Activated B cell treated with CpG ODN at 0.5 μM for 24 hours (primary cell): Measurements from ENCODE around the gene LTB4R. TPM values are rescaled to one million over a fixed set of nuclear protein-coding genes. Genes with fewer than 3 reads are reported as not detected.

Experiments used
- ATAC-seq: fragments of 200-7000 bp; cut with Tn5 transposase; one replicate; pipeline ENCODE4 v1.10.0; 2021; ENCODE audit warnings: low read depth, mild to moderate bottlenecking, moderate library complexity
- CTCF ChIA-PET: fragments of 350-600 bp; sonication (Branson Sonifier 250); formaldehyde crosslinking; loops from one replicate; lab custom pipeline; 2021; ENCODE audit warnings: antibody characterized with exemption; lab: Charles Lee
- POLR2A ChIA-PET: fragments of 350-600 bp; sonication (Branson Sonifier 250); formaldehyde crosslinking; loops from one replicate; lab custom pipeline; 2021; ENCODE audit warnings: antibody characterized with exemption; lab: Charles Lee
- DNase-seq: peaks from one replicate; pipeline ENCODE4 v3.0.0; 2022
- H3K27ac Mint-ChIP-seq: one replicate; pipeline ENCODE4 v1.8.0; 2020; ENCODE audit warnings: mixed read lengths
- H3K27me3 Mint-ChIP-seq: one replicate; pipeline ENCODE4 v1.8.0; 2021; ENCODE audit warnings: mixed read lengths
- H3K36me3 Mint-ChIP-seq: one replicate; pipeline ENCODE4 v1.8.0; 2021; ENCODE audit warnings: low read depth, mixed read lengths
- H3K4me1 Mint-ChIP-seq: one replicate; pipeline ENCODE4 v1.8.0; 2021; ENCODE audit warnings: mixed read lengths
- H3K4me3 Mint-ChIP-seq: one replicate; pipeline ENCODE4 v1.8.0; 2020; ENCODE audit warnings: mild to moderate bottlenecking, mixed read lengths
- H3K9me3 Mint-ChIP-seq: one replicate; pipeline ENCODE4 v1.8.0; 2020; ENCODE audit warnings: mixed read lengths
- CTCF ChIP-seq: fragments of 200-600 bp; IDR thresholded peaks from one replicate; pipeline ENCODE4 v1.8.0; 2022; ENCODE audit warnings: antibody characterized with exemption, mild to moderate bottlenecking
- intact Hi-C: fragments of 100-400 bp; cut with micrococcal nuclease; formaldehyde crosslinking; loops from one replicate; pipeline ENCODE4 v1.15.1; 2024
- total RNA-seq: library from RNA; stranded (reverse); gene quantifications from 2 replicates; pipeline ENCODE4 v1.2.3, GENCODE V29; 2022

LTB4R gene
- total RNA-seq, 1 donor from 2014 or later, result 8.2 TPM

- CTCF ChIA-PET, result interaction anchor here (1.3 to 1.5 kb wide), 2 partner anchors 9 to 16 kb away, joined by 5 read pairs; partner anchors contain the start of gene CIDEB
- DNase-seq (no peak), ATAC-seq (no peak)
- POLR2A ChIA-PET, result interaction anchor here (1.2 to 1.3 kb wide), 2 partner anchors 9 to 10 kb away, joined by 3 read pairs; partner anchors contain the start of gene CIDEB
- no peaks in the 10 kb centered on the region for H3K36me3 Mint-ChIP-seq
- no peaks in the 10 kb centered on the region for H3K9me3 Mint-ChIP-seq
- peaks cover 25% of the 10 kb centered on the region for H3K4me1 Mint-ChIP-seq
- no peak for TF ChIP-seq CTCF
- peaks cover 6% of the 10 kb centered on the region for H3K27me3 Mint-ChIP-seq
- H3K27ac Mint-ChIP-seq, result no peak overlapping the region
- H3K4me3 Mint-ChIP-seq, result no peak overlapping the region
- intact Hi-C loops, result no loop called here
Observed at GRCh38 chr14:24317141-24317928, 6.0 kb downstream of the LTB4R start.

DNA sequence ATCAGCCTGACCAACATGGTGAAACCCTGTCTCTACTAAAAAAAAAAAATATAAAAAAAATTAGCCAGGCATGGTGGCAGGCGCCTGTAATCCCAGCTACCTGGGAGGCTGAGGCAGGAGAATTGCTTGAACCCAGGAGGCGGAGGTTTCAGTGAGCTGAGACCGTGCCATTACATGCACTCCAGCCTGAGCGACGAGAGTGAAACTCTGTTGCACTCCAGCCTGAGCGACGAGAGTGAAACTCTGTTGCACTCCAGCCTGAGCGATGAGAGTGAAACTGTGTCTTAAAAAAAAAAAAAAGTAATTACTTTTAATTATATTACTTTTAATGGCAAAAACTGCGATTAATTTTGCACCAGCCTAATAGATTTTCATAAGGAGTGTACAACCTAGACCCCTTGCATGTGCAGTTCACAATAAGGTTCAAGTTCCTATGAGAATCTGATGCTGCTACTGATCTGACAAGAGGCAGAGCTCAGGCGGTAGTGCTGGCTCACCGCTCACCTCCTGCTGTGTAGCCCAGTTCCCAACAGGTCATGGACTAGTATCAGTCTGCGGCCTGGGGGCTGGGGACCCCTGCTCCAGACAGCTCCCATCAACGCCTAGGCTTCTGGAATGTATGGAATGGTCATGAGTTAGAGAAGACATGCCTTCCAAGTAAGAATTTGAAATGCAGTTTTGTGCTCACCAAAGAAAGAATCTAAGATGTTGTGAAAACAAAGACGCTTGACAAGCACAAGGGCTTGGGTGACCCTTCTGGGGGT lies 10.1 kb downstream of the LTB4R start:
- no peak for TF ChIP-seq CTCF
- DNase-seq (no peak), ATAC-seq (no peak)
- no peaks in the 10 kb centered on the region for H3K36me3 Mint-ChIP-seq
- ChIA-PET POLR2A (no interaction called here), CTCF (interaction anchor here (4.2 kb wide), 1 partner anchor 13 kb away, joined by 19 read pairs; the partner anchor contains the start of gene CIDEB)
- H3K4me3 Mint-ChIP-seq, result no peak overlapping the region
- H3K4me1 Mint-ChIP-seq, result no peaks in the 10 kb centered on the region
- peaks cover 6% of the 10 kb centered on the region for H3K27me3 Mint-ChIP-seq
- intact Hi-C loops, result no loop called here
- no peak overlapping the region for H3K27ac Mint-ChIP-seq
- no peaks in the 10 kb centered on the region for H3K9me3 Mint-ChIP-seq

GRCh38 chr14:24322672-24323071 lies 11.4 kb downstream of the LTB4R start:
- ChIA-PET POLR2A (no interaction called here), CTCF (interaction anchor here (1.5 to 4.2 kb wide), 2 partner anchors 15 to 26 kb away, joined by 3 to 19 read pairs; partner anchors contain the start of gene CIDEB)
- no peaks in the 10 kb centered on the region for H3K9me3 Mint-ChIP-seq
- H3K27me3 Mint-ChIP-seq, result peaks cover 6% of the 10 kb centered on the region
- H3K4me3 Mint-ChIP-seq, result no peak overlapping the region
- no peak overlapping the region for H3K27ac Mint-ChIP-seq
- H3K4me1 Mint-ChIP-seq, result peaks cover 9% of the 10 kb centered on the region
- DNase-seq (no peak), ATAC-seq (no peak)
- H3K36me3 Mint-ChIP-seq, result no peaks in the 10 kb centered on the region
- intact Hi-C loops, result no loop called here
- no peak for TF ChIP-seq CTCF

DNA sequence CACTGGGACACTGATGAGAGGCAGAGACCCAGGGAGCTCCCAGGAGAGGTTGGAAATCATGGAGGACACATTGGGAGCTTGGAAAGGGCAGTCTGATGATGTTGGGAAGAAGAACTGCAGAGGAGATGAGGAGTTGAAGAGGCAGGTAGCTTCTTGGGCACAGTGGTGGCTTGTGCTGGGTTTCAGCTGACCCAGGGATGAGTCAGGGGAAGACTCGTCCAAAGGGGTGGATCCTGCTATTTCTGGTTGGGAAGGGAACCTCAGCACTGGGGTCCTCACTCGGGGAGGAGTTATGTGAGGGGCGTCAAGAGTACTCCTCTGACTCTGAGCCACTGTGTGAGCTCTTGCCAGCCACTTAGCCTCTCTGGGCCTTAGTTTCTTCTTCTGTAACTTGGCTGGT lies 12.0 kb downstream of the LTB4R start:
- POLR2A ChIA-PET, result interaction anchor here (0.6 kb wide), 1 partner anchor 119 kb away, joined by 5 read pairs; no protein-coding TSS in a partner anchor
- no peak for ATAC-seq
- H3K4me1 Mint-ChIP-seq, result peaks cover 11% of the 10 kb centered on the region
- H3K27ac Mint-ChIP-seq, result no peak overlapping the region
- H3K4me3 Mint-ChIP-seq, result no peak overlapping the region
- TF ChIP-seq CTCF, result no peak
- CTCF ChIA-PET, result interaction anchor here (1.5 to 4.2 kb wide), 2 partner anchors 15 to 27 kb away, joined by 3 to 19 read pairs; partner anchors contain the start of gene CIDEB
- intact Hi-C loops, result no loop called here
- H3K36me3 Mint-ChIP-seq, result no peaks in the 10 kb centered on the region
- DNase-seq, result no peak
- no peaks in the 10 kb centered on the region for H3K9me3 Mint-ChIP-seq
- H3K27me3 Mint-ChIP-seq, result peaks cover 6% of the 10 kb centered on the region

- peaks cover 11% of the 10 kb centered on the region for H3K4me1 Mint-ChIP-seq
- CTCF ChIA-PET, result interaction anchor here (4.2 kb wide), 1 partner anchor 16 kb away, joined by 19 read pairs; the partner anchor contains the start of gene CIDEB
- peaks cover 6% of the 10 kb centered on the region for H3K27me3 Mint-ChIP-seq
- POLR2A ChIA-PET, result interaction anchor here (0.8 kb wide), 1 partner anchor 9 kb away, joined by 3 read pairs; no protein-coding TSS in a partner anchor
- TF ChIP-seq CTCF, result no peak
- DNase-seq, result no peak
- H3K27ac Mint-ChIP-seq, result no peak overlapping the region
- no peak for ATAC-seq
- H3K9me3 Mint-ChIP-seq, result no peaks in the 10 kb centered on the region
- no peak overlapping the region for H3K4me3 Mint-ChIP-seq
- intact Hi-C loops, result no loop called here
- H3K36me3 Mint-ChIP-seq, result no peaks in the 10 kb centered on the region
Observed at GRCh38 chr14:24324024-24324423, 12.7 kb downstream of the LTB4R start.
